Nephron progenitor cell (in vitro differentiated cells): Measurements from ENCODE around the gene MAP3K4.

Experiments used
- DNase-seq: peaks from one replicate; pipeline ENCODE4 v3.0.0; 2021
- H3K27ac Mint-ChIP-seq: 2 replicates; pipeline ENCODE4 v1.8.0; 2021; ENCODE audit warnings: mild to moderate bottlenecking, moderate library complexity, mixed read lengths
- H3K27me3 Mint-ChIP-seq: 2 replicates; pipeline ENCODE4 v1.8.0; 2021; ENCODE audit warnings: mild to moderate bottlenecking, low read depth, mixed read lengths; ENCODE audit not compliant: poor library complexity
- H3K36me3 Mint-ChIP-seq: 2 replicates; pipeline ENCODE4 v1.8.0; 2021; ENCODE audit warnings: low read depth, mixed read lengths
- H3K4me1 Mint-ChIP-seq: 2 replicates; pipeline ENCODE4 v1.8.0; 2021; ENCODE audit warnings: mixed read lengths
- H3K4me3 Mint-ChIP-seq: 2 replicates; pipeline ENCODE4 v1.8.0; 2021; ENCODE audit warnings: mild to moderate bottlenecking, moderate library complexity, mixed read lengths
- H3K9me3 Mint-ChIP-seq: 2 replicates; pipeline ENCODE4 v1.8.0; 2021; ENCODE audit warnings: mild to moderate bottlenecking, moderate library complexity, mixed read lengths
- TF ChIP-seq, protein P1 (sequence below): fragments of 200-600 bp; sonication (generic); IDR thresholded peaks from 2 replicates; pipeline ENCODE4 v1.5.0; 2021; ENCODE audit warnings: antibody characterized with exemption

The MAP3K4 gene

GRCh38 chr6:161088676-161089328 is 97.2 kb downstream of the MAP3K4 start:
- peak; percentile 12 for DNase-seq
- H3K4me3 Mint-ChIP-seq: no peak overlapping the region
- peaks cover 50% of the 10 kb centered on the region for H3K36me3 Mint-ChIP-seq
- TF ChIP-seq, protein P1, sequence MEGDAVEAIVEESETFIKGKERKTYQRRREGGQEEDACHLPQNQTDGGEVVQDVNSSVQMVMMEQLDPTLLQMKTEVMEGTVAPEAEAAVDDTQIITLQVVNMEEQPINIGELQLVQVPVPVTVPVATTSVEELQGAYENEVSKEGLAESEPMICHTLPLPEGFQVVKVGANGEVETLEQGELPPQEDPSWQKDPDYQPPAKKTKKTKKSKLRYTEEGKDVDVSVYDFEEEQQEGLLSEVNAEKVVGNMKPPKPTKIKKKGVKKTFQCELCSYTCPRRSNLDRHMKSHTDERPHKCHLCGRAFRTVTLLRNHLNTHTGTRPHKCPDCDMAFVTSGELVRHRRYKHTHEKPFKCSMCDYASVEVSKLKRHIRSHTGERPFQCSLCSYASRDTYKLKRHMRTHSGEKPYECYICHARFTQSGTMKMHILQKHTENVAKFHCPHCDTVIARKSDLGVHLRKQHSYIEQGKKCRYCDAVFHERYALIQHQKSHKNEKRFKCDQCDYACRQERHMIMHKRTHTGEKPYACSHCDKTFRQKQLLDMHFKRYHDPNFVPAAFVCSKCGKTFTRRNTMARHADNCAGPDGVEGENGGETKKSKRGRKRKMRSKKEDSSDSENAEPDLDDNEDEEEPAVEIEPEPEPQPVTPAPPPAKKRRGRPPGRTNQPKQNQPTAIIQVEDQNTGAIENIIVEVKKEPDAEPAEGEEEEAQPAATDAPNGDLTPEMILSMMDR: no peak
- H3K27me3 Mint-ChIP-seq: no peaks in the 10 kb centered on the region
- no peaks in the 10 kb centered on the region for H3K4me1 Mint-ChIP-seq
- no peak overlapping the region for H3K27ac Mint-ChIP-seq
- no peaks in the 10 kb centered on the region for H3K9me3 Mint-ChIP-seq

- Mint-ChIP-seq H3K4me3 (no peak overlapping the region), H3K4me1 (no peaks in the 10 kb centered on the region), H3K9me3 (no peaks in the 10 kb centered on the region), H3K36me3 (peaks cover 66% of the 10 kb centered on the region), H3K27ac (no peak overlapping the region), H3K27me3 (no peaks in the 10 kb centered on the region)
- DNase-seq: no peak
- TF ChIP-seq, protein P1: no peak
These were observed 99.6 kb downstream of the MAP3K4 start for GRCh38 chr6:161091151-161091550.

DNA sequence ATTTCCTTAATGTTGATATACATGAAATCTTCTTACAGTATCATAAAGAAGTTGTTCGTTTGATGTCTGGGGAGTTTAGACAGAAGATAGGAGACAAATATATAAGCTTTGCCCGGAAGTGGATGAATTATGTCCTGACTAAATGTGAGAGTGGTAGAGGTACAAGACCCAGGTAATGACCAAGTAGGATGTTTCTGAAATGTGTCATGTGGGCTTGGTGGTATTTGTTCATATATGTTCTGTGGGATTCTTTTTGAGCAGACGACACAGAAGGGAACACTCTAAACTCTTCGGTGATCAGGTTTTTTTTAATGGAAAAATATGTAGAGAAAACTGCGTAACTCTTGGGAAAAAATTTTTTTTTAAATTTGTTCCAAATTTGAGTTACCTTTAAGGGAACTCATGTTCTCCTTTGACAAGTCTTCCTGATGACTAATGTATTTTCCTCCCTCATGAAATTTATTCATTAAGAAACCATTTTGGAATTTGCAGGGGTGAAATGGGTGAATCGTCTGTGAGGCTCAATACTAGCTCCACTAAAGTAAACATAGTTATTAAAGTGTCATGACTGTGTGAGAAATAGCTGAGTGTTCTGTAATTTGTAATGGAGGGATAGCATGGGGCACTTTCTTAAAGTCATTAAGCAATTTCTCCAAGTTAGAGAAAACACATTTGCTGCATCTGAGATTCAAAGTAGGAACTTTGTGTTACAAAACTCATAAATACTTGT is 100.6 kb downstream of the MAP3K4 start:
- H3K36me3 Mint-ChIP-seq: peaks cover 64% of the 10 kb centered on the region
- no peaks in the 10 kb centered on the region for H3K27me3 Mint-ChIP-seq
- TF ChIP-seq, protein P1: no peak
- H3K4me3 Mint-ChIP-seq: no peak overlapping the region
- no peak for DNase-seq
- no peak overlapping the region for H3K27ac Mint-ChIP-seq
- no peaks in the 10 kb centered on the region for H3K4me1 Mint-ChIP-seq
- H3K9me3 Mint-ChIP-seq: no peaks in the 10 kb centered on the region

DNA sequence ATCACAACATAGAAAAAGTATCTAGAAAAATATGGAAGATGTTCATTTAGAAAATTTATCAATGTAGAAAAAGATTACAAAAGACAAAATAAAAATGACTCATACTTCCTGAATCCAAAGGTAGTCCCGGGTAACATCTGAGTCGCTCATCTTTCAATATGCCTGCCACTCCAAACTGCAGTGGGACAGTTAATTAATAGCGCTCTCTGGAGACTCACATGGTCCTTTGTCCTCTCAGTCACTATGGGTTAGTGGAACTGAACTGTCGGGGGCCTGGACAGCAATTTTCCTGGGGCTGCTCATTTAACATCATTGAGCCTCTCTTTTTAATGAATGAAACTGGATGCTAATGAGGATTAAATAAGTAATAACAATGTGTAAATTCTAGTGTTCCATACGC is 103.4 kb downstream of the MAP3K4 start:
- H3K27ac Mint-ChIP-seq: no peak overlapping the region
- peaks cover 2% of the 10 kb centered on the region for H3K27me3 Mint-ChIP-seq
- TF ChIP-seq, protein P1: no peak
- peaks cover 55% of the 10 kb centered on the region for H3K36me3 Mint-ChIP-seq
- H3K4me1 Mint-ChIP-seq: no peaks in the 10 kb centered on the region
- no peak overlapping the region for H3K4me3 Mint-ChIP-seq
- H3K9me3 Mint-ChIP-seq: no peaks in the 10 kb centered on the region
- DNase-seq: no peak

DNA sequence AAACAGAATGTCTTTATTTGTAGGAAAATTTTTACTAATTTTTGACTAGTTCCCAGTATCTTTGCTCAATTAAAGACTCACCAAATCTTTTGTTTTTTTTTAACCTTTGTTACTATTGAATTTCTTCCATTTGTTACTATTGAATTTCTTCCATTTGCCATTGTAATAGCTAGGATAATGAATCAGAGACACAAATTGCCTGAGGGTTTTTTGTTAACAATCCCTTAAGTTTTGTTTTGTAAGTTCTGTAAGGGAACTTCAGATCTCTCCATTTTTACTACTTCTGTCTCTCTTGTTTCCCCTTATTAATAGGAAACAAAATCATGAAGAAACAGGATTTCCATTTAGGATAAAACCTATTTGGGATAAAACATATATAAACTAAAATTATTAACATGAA is 104.3 kb downstream of the MAP3K4 start:
- TF ChIP-seq, protein P1: no peak
- no peak for DNase-seq
- H3K4me3 Mint-ChIP-seq: no peak overlapping the region
- no peaks in the 10 kb centered on the region for H3K4me1 Mint-ChIP-seq
- H3K9me3 Mint-ChIP-seq: no peaks in the 10 kb centered on the region
- H3K36me3 Mint-ChIP-seq: peaks cover 49% of the 10 kb centered on the region
- no peak overlapping the region for H3K27ac Mint-ChIP-seq
- H3K27me3 Mint-ChIP-seq: peaks cover 2% of the 10 kb centered on the region

DNA sequence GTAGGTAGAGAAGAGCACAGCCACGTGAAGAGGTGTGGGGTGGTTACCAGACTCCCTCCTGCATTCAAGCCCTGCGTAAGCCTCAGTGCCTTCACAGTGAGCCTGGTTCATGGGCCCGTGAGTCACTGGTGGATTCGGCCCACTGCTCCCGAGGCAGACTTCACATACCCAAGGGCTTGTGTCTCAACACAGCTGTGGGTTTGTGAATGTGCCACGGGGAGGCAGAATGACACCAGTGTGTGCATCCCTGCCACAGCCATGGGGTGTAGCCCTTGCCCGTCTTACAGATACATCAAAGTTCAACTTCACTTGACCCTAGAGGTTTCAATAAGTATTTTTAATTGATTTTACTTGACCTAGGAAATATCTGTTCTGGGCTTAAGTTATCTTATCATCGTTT is 108.5 kb downstream of the MAP3K4 start:
- Mint-ChIP-seq H3K27me3 (peaks cover 2% of the 10 kb centered on the region), H3K4me1 (no peaks in the 10 kb centered on the region), H3K9me3 (no peaks in the 10 kb centered on the region), H3K27ac (peak overlapping the region; percentile 8), H3K4me3 (no peak overlapping the region), H3K36me3 (peaks cover 40% of the 10 kb centered on the region)
- TF ChIP-seq, protein P1: no peak
- no peak for DNase-seq
